ENCODE data around the gene RAB27B. TPM values are rescaled to one million over a fixed set of nuclear protein-coding genes. Genes with fewer than 3 reads are reported as not detected.

RAB27B gene
- total and polyA plus RNA-seq, 10 of the 15 experiments (the other 5 are each of a cell fraction or from before 2014, with no cell fraction given) = under 0.01 to 0.03 TPM; not detected in 8

DNA sequence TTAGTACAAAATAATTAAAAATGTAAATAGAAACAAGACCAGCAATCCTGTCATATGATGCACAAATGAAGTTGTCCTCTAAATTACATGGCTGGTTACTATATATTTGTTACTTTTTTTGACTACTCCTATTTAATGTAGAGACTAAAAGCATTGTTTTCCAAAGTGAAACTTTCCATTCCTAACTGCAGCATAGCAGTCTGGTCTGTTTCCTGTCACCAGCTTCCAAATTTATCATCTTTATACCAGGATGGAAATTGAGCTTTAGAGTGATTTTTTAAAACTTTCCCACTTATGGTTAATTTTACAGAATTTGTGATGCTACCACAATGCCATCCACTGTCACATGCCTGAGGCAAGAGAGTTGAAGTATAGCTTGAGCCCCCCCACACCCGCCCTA is 33.5 kb upstream of the RAB27B start:
- no TSS peak for BruUV-seq (replicated peaks)
- no peak overlapping the region for H3K9ac ChIP-seq (ENCODE audit: control insufficient read depth, insufficient read depth, low read length)
- H3K27me3 ChIP-seq (replicated peaks in 1 of 2; ENCODE audit: control insufficient read depth in 2 of 2, insufficient read depth in 2 of 2, low read length in 1 of 2) = no peaks in the 10 kb centered on the region
- FAIRE-seq (no peak), ATAC-seq (no peak), DNase-seq (ENCODE audit: low read depth, low spot score) (no peak)
- intact Hi-C loops (cut with micrococcal nuclease; ENCODE audit: unreplicated experiment) (no loop called here), in situ Hi-C loops (cut with MboI) (no loop called here)
- H4K20me1 ChIP-seq (ENCODE audit: control insufficient read depth, insufficient read depth) = no peaks in the 10 kb centered on the region
- SMC1A ChIA-PET (ENCODE audit: uncharacterized antibody, unreplicated experiment) = no interaction called here
- no peaks in the 10 kb centered on the region for H3K9me3 ChIP-seq (replicated peaks; ENCODE audit: control insufficient read depth, insufficient read depth, low read length)
- no peaks in the 10 kb centered on the region for H3K4me1 ChIP-seq (ENCODE audit: control insufficient read depth, insufficient read depth, low read length)
- no peaks in the 10 kb centered on the region for H3K79me2 ChIP-seq (ENCODE audit: control insufficient read depth, insufficient read depth, low read length)
- WGBS (ENCODE audit: insufficient coverage, insufficient replicate concordance, low lambda C conversion rate, missing lambda C conversion rate) = 7% methylated on average over 1 of the region's 1 CpG
- H3K27ac ChIP-seq (ENCODE audit: control insufficient read depth, insufficient read depth) = no peak overlapping the region
- no peak for TF ChIP-seq EZH2 (IDR thresholded peaks at IDR 0.05; ENCODE audit: borderline replicate concordance, control insufficient read depth, low read depth, low read length)
- TF ChIP-seq RFX5 (IDR thresholded peaks at IDR 0.05; ENCODE audit: low read depth, low read length) = no peak
- TF ChIP-seq CREM (IDR thresholded peaks at IDR 0.05; ENCODE audit: low read depth) = no peak
- no peak for TF ChIP-seq CBX5 (IDR thresholded peaks at IDR 0.05; ENCODE audit: low read depth)
- TF ChIP-seq RAD21 (IDR thresholded peaks at IDR 0.05; ENCODE audit: insufficient read depth, low read depth, low read length) = no peak
- TF ChIP-seq JUNB (IDR thresholded peaks at IDR 0.05) = no peak
- no peak for TF ChIP-seq IRF5 (IDR thresholded peaks at IDR 0.05; ENCODE audit: borderline replicate concordance)
- H3K4me3 ChIP-seq = no peak overlapping the region
- no peak overlapping the region for H3K4me2 ChIP-seq (ENCODE audit: control insufficient read depth, insufficient read depth)
- CTCF ChIA-PET = no interaction called here
- RAD21 ChIA-PET (ENCODE audit: unreplicated experiment) = no interaction called here
- POLR2A ChIA-PET = no interaction called here
- H3K36me3 ChIP-seq (ENCODE audit: control insufficient read depth in 2 of 2, insufficient read depth in 2 of 2, low read length in 1 of 2) = no peaks in the 10 kb centered on the region
- no peak overlapping the region for H2AFZ ChIP-seq (ENCODE audit: control insufficient read depth, low read depth, low read length)

DNA sequence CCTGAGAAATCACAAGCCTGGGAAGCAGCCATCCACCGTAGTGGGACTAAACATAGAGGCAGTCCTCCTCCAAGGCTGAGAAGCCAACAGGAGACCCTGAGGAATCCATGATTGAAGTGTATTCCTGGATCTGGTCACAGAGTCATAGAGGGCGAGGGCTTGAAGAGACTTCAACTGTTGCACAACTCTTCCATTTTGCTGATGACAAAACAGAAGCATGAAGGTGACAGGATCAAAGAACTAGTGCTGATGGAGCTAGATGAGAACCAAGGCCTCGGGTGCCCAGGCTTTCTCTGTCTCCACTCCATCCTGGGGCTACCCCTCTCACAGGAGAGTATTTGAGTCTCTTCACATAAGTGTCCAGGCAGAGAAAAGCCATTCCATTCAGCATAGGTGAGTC is 30.1 kb upstream of the RAB27B start:
- RAD21 ChIA-PET (ENCODE audit: unreplicated experiment) = no interaction called here
- no peak overlapping the region for H3K9ac ChIP-seq (ENCODE audit: control insufficient read depth, insufficient read depth, low read length)
- in situ Hi-C loops (cut with MboI) = no loop called here
- DNase-seq (ENCODE audit: low read depth, low spot score) = no peak
- no TSS peak for BruUV-seq (replicated peaks)
- no peak for ATAC-seq
- H3K36me3 ChIP-seq (ENCODE audit: control insufficient read depth in 2 of 2, insufficient read depth in 2 of 2, low read length in 1 of 2) = no peaks in the 10 kb centered on the region
- no peaks in the 10 kb centered on the region for H3K79me2 ChIP-seq (ENCODE audit: control insufficient read depth, insufficient read depth, low read length)
- CTCF ChIA-PET = no interaction called here
- no peak overlapping the region for H3K4me2 ChIP-seq (ENCODE audit: control insufficient read depth, insufficient read depth)
- WGBS (ENCODE audit: insufficient coverage, insufficient replicate concordance, low lambda C conversion rate, missing lambda C conversion rate) = 11% methylated on average over 3 of the region's 3 CpGs
- no peak overlapping the region for H3K4me3 ChIP-seq
- no peaks in the 10 kb centered on the region for H3K9me3 ChIP-seq (replicated peaks; ENCODE audit: control insufficient read depth, insufficient read depth, low read length)
- POLR2A ChIA-PET = no interaction called here
- FAIRE-seq = no peak
- intact Hi-C loops (cut with micrococcal nuclease; ENCODE audit: unreplicated experiment) = no loop called here
- H2AFZ ChIP-seq (ENCODE audit: control insufficient read depth, low read depth, low read length) = no peak overlapping the region
- H3K27ac ChIP-seq (ENCODE audit: control insufficient read depth, insufficient read depth) = no peak overlapping the region
- SMC1A ChIA-PET (ENCODE audit: uncharacterized antibody, unreplicated experiment) = no interaction called here
- H4K20me1 ChIP-seq (ENCODE audit: control insufficient read depth, insufficient read depth) = no peaks in the 10 kb centered on the region
- no peaks in the 10 kb centered on the region for H3K27me3 ChIP-seq (replicated peaks in 1 of 2; ENCODE audit: control insufficient read depth in 2 of 2, insufficient read depth in 2 of 2, low read length in 1 of 2)
- no peaks in the 10 kb centered on the region for H3K4me1 ChIP-seq (ENCODE audit: control insufficient read depth, insufficient read depth, low read length)
- TF ChIP-seq, protein P1, sequence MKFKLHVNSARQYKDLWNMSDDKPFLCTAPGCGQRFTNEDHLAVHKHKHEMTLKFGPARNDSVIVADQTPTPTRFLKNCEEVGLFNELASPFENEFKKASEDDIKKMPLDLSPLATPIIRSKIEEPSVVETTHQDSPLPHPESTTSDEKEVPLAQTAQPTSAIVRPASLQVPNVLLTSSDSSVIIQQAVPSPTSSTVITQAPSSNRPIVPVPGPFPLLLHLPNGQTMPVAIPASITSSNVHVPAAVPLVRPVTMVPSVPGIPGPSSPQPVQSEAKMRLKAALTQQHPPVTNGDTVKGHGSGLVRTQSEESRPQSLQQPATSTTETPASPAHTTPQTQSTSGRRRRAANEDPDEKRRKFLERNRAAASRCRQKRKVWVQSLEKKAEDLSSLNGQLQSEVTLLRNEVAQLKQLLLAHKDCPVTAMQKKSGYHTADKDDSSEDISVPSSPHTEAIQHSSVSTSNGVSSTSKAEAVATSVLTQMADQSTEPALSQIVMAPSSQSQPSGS (IDR thresholded peaks at IDR 0.05; ENCODE audit: low read length) = no peak
- TF ChIP-seq ESRRA (IDR thresholded peaks at IDR 0.05; ENCODE audit: low read length) = no peak
- TF ChIP-seq FOXM1 (IDR thresholded peaks at IDR 0.05; ENCODE audit: low read depth, low read length) = no peak
- TF ChIP-seq NFIC (IDR thresholded peaks at IDR 0.05; ENCODE audit: low read depth, low read length) = no peak
- TF ChIP-seq SMC3 (IDR thresholded peaks at IDR 0.05; ENCODE audit: borderline replicate concordance, low read length) = no peak
